Cardiac muscle cell (in vitro differentiated cells and primary cell): ENCODE data around the gene PDCD2. TPM values are rescaled to one million over a fixed set of nuclear protein-coding genes. Genes with fewer than 3 reads are reported as not detected.

Source experiments
- DNase-seq, 2 donors: peaks; one replicate each; pipeline versions ENCODE4 v3.0.0 to v3.0.0-alpha.2; 2010 to 2017; ENCODE audit warnings: low read depth in 1 of 2, low spot score in 1 of 2
- H3K27ac ChIP-seq: fragments of 200-600 bp; sonication (generic); 2 replicates; pipeline ENCODE4 v1.5.1; 2016
- H3K27me3 ChIP-seq: fragments of 200-600 bp; sonication (generic); 2 replicates; pipeline ENCODE4 v1.6.0; 2016; ENCODE audit warnings: control low read depth
- H3K36me3 ChIP-seq: fragments of 200-600 bp; sonication (generic); 2 replicates; pipeline ENCODE4 v1.5.1; 2016; ENCODE audit warnings: control low read depth
- H3K4me1 ChIP-seq: fragments of 200-600 bp; sonication (generic); 2 replicates; pipeline ENCODE4 v1.8.1; 2017; ENCODE audit warnings: low read depth, mild to moderate bottlenecking, mixed run types
- H3K4me3 ChIP-seq: fragments of 200-600 bp; sonication (generic); 2 replicates; pipeline ENCODE4 v1.5.1; 2016; ENCODE audit warnings: mild to moderate bottlenecking
- H3K9me3 ChIP-seq: fragments of 200-600 bp; sonication (generic); 2 replicates; pipeline ENCODE4 v1.5.1; 2017; ENCODE audit warnings: low read depth, mild to moderate bottlenecking, control low read depth
- CTCF ChIP-seq: IDR thresholded peaks from 2 replicates; pipeline ENCODE4 v1.5.1; 2012; ENCODE audit warnings: low read depth, mild to moderate bottlenecking, low read length
- polyA plus RNA-seq: library from polyadenylated mRNA; unstranded; fragments of >200 nt; fragmentation: Nextera tagmentation; extraction: Ambion mirVana; gene quantifications from 2 replicates; pipeline ENCODE4 v1.2.1, GENCODE V29; 2016
- total RNA-seq: library from RNA; depleted of rRNA; stranded (reverse); fragments of >200 nt; gene quantifications from 2 replicates; pipeline ENCODE4 v1.2.3, GENCODE V29; 2016

The PDCD2 gene
- total and polyA plus RNA-seq, 2 experiments from 2014 or later: 75.7 to 119 TPM

GRCh38 chr6:170596426-170596825 lies 12.0 kb upstream of the PDCD2 start:
- Histone ChIP-seq H3K27me3 (no peaks in the 10 kb centered on the region), H3K4me1 (no peaks in the 10 kb centered on the region), H3K27ac (no peak overlapping the region), H3K36me3 (no peaks in the 10 kb centered on the region), H3K9me3 (no peaks in the 10 kb centered on the region), H3K4me3 (no peak overlapping the region)
- no peak for DNase-seq
- no peak for TF ChIP-seq CTCF

GRCh38 chr6:170590725-170591124 lies 6.3 kb upstream of the PDCD2 start:
- Histone ChIP-seq H3K27ac (no peak overlapping the region), H3K36me3 (no peaks in the 10 kb centered on the region), H3K27me3 (no peaks in the 10 kb centered on the region), H3K4me3 (no peak overlapping the region), H3K9me3 (no peaks in the 10 kb centered on the region), H3K4me1 (no peaks in the 10 kb centered on the region)
- TF ChIP-seq CTCF: no peak
- no peak for DNase-seq

GRCh38 chr6:170584954-170585498 lies 589 bp upstream of the PDCD2 start:
- H3K36me3 ChIP-seq: peaks cover 17% of the 10 kb centered on the region
- peak in 1 of 2 donors; percentile 2 for DNase-seq
- no peak for TF ChIP-seq CTCF
- peak overlapping the region; percentile 95 for H3K4me3 ChIP-seq
- H3K27me3 ChIP-seq: no peaks in the 10 kb centered on the region
- H3K27ac ChIP-seq: peak overlapping the region; percentile 75
- H3K9me3 ChIP-seq: no peaks in the 10 kb centered on the region
- peaks cover 9% of the 10 kb centered on the region for H3K4me1 ChIP-seq

GRCh38 chr6:170583756-170584180 lies 669 bp downstream of the PDCD2 start:
- Histone ChIP-seq H3K27ac (peak overlapping the region; percentile 75), H3K27me3 (no peaks in the 10 kb centered on the region), H3K4me3 (peak overlapping the region; percentile 95), H3K36me3 (peaks cover 20% of the 10 kb centered on the region), H3K9me3 (no peaks in the 10 kb centered on the region), H3K4me1 (peaks cover 9% of the 10 kb centered on the region)
- no peak for DNase-seq
- TF ChIP-seq CTCF: peak; percentile 13

- Histone ChIP-seq H3K27me3 (no peaks in the 10 kb centered on the region), H3K27ac (no peak overlapping the region), H3K4me3 (no peak overlapping the region), H3K36me3 (peaks cover 41% of the 10 kb centered on the region), H3K4me1 (peaks cover 5% of the 10 kb centered on the region), H3K9me3 (no peaks in the 10 kb centered on the region)
- no peak for TF ChIP-seq CTCF
- no peak for DNase-seq
Observed at GRCh38 chr6:170578909-170579308, 5.5 kb downstream of the PDCD2 start.
